Stimulated activated CD4-positive, alpha-beta T cell treated with anti-CD3 and anti-CD28 coated beads, Interleukin-4, amount 100 ng/mL, for 1 hour (primary cell): ENCODE results near the gene TPST1.
A peak's percentile ranks its signal among the peaks of the same experiment; 100 is the strongest.
"Not testable (repeated sequence)": the region's sequence is repeated elsewhere in the genome, so short reads cannot be mapped to it uniquely, and the experiment has no call there.

Source experiments
- DNase-seq: peaks from one replicate; pipeline ENCODE4 v3.0.0-alpha.2; 2020

Gene TPST1

DNA sequence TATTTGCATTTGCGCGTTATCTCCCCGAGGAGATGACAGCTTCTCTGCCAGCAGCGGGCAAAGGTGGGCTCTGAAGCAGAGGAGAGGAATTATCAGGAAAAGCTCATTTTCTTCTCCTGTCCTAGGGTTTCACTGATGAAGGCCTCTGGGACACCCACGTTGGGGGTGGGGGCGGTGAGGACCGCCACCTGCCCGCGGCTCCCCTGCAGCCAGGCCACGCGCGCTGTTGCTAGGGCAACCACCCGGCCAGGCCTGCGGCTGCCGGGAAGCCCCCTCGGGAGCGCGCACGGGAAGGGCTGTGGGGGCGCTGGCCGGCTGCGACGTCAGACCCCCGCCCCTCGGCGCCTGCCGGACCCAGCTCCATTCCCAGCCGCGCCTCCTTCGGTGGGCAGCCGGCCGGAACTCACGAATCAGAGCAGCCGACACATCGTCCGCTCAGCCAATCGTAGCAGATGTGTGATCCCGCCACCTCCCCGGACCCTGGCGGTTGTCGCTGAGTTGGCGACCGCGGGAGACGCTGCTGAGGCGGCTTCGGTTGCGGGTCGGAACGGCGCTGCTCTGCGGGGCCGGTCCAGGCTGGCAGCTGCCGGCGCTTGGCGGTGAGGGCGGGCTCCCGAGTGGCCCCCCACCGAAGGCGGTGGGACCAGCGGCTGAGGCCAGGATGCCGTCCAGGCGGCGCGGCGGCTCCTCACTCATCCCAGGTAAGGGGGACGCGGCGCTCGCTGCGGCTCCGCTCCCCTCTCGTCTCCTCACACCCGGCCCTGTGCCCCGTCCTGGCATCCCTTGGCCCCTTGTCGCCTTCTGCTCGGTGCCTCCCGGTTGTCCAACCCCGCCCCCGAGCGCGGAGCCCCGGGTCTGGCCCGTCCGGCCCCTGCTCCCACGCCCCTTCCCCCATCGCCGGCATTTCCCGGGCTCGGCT lies at the start of gene TPST1:
TPST1 (plus strand) TSS at position 513 of the 919 bp plus-strand sequence. CDS start 35,092 bp downstream, outside the sequence.
- DNase-seq = peak; percentile 79

GRCh38 chr7:66156035-66156434 lies 49.1 kb upstream of the TPST1 start:
- DNase-seq = not testable (repeated sequence)

- DNase-seq = no peak
These were observed 48.1 kb upstream of the TPST1 start for GRCh38 chr7:66157060-66157459.

- DNase-seq = no peak
These were observed 42.5 kb upstream of the TPST1 start for GRCh38 chr7:66162622-66163021.

- DNase-seq = no peak
These were observed 41.9 kb upstream of the TPST1 start for GRCh38 chr7:66163186-66163610.

- no peak for DNase-seq
These were observed 40.8 kb upstream of the TPST1 start for GRCh38 chr7:66164356-66164755.

DNA sequence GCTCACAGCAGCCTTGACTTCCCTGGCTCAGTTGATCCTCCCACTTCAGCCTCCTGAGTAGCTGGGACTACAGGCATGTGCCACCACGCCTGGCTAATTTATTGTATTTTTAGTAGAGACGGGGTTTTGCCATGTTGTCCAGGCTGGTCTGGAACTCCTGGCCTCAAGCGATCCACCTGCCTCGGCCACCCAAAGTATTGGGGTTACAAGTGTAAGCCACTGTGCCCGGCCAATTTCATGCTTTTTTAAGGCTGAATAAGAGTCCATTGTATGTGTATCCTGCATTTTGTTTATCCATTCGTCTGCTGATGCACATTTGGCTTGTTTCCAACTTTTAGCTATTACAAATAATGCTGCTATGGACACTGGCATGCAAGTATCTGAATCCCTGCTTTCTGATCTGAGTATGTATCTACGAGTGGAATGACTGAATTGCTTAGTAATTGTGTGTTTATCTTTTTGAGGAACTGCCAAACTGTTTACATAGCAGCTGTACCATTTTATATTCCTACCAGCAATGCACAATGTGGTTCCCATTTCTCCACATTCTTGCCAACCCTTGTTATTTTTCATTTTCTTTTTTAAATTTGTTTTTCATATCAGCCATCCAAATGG lies 37.3 kb upstream of the TPST1 start:
- no peak for DNase-seq

- DNase-seq = no peak
These were observed 35.5 kb upstream of the TPST1 start for GRCh38 chr7:66169616-66170015.

- DNase-seq = no peak
These were observed 34.6 kb upstream of the TPST1 start for GRCh38 chr7:66170309-66171231.

- DNase-seq = not testable (repeated sequence)
These were observed 32.4 kb upstream of the TPST1 start for GRCh38 chr7:66172536-66173401.

DNA sequence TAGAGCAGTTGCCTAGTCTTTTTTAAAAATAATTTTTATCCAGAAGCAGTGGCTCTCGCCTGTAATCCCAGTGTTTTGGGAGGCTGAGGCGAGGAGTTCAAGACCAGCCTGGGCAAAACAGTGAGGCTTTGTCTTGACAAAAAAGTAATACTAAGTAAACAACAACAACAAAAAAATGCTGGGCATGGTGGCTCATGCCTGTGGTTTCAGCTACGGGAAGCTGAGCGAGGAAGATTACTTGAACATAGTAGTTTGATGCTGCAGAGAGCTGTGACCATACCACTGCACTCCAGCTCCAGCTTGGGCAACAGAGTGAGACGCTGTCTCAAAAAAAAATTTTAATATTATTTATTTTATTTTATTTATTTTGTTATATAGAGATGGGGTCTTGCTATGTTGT lies 31.3 kb upstream of the TPST1 start:
- no peak for DNase-seq

- not testable (repeated sequence) for DNase-seq
These were observed 30.1 kb upstream of the TPST1 start for GRCh38 chr7:66175006-66175405.

DNA sequence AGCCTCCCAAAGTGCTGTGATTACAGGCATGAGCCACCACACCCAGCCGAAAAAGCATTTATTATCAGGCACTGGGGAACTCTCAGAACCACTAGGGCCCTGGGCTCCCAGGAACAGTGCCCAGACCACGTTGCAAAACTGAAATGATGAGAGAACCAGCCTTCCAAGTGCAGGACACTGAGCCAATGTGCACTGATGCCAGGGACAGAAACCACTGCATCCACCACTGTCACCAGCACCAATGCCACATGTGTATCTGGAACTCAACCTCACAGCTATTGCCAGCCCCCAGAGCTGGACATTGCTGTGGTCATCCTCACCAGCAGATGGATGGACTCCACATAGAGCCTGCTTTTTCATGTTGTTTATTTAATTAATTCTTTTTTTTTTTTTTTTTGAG lies 28.2 kb upstream of the TPST1 start:
- DNase-seq = no peak

GRCh38 chr7:66178258-66178657 lies 26.9 kb upstream of the TPST1 start:
- DNase-seq = no peak

GRCh38 chr7:66181329-66181728 lies 23.8 kb upstream of the TPST1 start:
- no peak for DNase-seq

- DNase-seq = no peak
These were observed 23.3 kb upstream of the TPST1 start for GRCh38 chr7:66181845-66182244.

- no peak for DNase-seq
These were observed 22.2 kb upstream of the TPST1 start for GRCh38 chr7:66182920-66183319.

DNA sequence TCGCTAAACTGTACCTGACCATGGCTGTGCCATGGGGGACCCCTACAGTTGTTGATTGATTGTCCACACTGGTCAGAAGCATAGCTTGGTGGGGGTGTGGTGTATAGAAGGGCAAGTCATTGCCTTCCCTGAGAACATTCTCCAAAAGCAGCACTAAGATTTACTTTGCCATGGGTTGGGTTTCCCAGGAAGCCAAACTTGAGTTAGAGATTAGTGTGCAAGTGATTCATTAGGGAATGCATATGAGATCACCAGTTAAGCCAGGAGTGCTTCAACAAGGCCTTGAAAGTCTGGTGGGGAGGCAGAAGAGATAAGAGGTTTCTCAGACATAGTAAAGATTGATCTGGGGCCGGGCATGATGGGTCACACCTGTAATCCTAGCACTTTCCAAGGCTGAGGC lies 21.4 kb upstream of the TPST1 start:
- DNase-seq = no peak

DNA sequence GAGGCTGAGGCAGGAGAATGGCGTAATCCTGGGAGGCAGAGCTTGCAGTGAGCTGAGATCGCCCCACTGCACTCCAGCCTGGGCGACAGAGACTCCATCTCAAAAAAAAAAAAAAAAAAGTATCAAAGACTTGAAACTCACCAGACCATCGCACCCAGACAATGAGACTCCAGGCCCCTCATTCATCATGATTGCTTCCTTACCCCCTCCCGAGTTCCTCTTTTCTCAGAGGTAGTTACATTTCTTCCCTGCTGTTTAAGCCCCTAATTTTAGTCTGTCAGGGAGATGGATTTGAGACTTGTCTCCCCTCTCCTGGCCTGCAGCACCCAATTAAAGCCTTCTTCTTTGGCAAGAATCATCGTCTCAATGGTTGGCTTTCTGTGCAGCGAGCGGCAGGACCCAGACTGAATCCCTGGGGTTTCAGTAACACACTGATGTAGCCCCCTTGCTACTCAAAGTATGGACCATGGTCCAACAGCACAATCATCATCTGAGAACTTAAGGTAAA lies 19.4 kb upstream of the TPST1 start:
- DNase-seq = no peak

- no peak for DNase-seq
These were observed 18.1 kb upstream of the TPST1 start for GRCh38 chr7:66186991-66187390.

GRCh38 chr7:66187905-66188304 lies 17.2 kb upstream of the TPST1 start:
- no peak for DNase-seq

DNA sequence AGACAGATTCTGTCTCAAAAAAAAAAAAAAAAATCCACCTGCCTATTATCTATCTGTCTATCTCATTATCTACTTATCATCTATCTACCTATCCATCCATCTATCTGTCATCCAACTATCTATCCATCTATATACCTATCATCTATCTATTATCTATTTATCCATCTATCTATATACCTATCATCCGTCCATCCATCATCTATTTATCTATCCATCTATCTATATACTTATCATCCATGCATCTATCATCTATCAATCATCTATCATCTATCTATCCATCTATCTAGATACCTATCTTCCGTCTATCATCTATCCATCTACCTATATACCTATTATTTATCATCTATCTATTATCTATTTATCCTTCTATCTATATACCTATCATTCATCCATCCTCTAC lies 16.5 kb upstream of the TPST1 start:
- DNase-seq = no peak
